Glomerular visceral epithelial cell (primary cell): ENCODE data around the gene AGBL5.
"Not testable (repeated sequence)": the region's sequence is repeated elsewhere in the genome, so short reads cannot be mapped to it uniquely, and the experiment has no call there.

Experiments
- DNase-seq: peaks from one replicate; pipeline ENCODE4 v3.0.0-alpha.2; 2016; ENCODE audit errors: extremely low spot score

AGBL5 gene

DNA sequence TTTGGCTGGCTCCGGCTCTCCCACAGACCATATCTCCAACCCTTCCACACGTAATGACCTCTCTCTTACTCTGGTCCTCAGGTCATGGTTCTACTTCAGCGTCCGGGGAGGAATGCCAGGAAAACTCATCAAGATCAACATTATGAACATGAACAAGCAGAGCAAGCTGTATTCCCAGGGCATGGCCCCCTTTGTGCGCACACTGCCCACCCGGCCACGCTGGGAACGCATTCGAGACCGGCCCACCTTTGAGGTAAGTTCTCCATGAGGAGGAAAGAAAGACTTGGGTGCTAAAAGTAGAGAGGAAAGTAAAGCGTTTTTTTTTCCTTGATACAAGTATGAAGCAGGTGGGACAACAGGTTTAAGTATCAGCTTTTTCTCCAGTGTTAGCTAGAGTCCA, 1.9 kb downstream of the AGBL5 start:
- DNase-seq, result no peak

DNA sequence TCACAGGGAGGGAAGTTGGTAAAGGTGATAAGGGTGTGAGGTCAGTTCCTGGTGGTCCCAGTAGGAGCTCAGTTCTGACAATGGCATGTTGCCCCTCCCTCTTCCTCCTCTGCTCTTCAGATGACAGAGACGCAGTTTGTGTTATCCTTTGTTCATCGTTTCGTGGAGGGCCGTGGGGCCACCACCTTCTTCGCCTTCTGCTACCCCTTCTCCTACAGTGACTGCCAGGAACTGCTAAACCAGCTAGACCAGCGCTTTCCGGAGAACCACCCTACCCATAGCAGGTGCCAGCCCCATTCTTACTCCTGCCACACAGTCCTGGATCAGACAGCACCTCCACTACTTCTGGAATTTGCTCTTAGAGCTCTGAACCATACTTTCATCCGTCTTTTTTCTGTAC, 2.3 kb downstream of the AGBL5 start:
- no peak for DNase-seq

GRCh38 chr2:27054721-27055120, 3.3 kb downstream of the AGBL5 start:
- no peak for DNase-seq

DNA sequence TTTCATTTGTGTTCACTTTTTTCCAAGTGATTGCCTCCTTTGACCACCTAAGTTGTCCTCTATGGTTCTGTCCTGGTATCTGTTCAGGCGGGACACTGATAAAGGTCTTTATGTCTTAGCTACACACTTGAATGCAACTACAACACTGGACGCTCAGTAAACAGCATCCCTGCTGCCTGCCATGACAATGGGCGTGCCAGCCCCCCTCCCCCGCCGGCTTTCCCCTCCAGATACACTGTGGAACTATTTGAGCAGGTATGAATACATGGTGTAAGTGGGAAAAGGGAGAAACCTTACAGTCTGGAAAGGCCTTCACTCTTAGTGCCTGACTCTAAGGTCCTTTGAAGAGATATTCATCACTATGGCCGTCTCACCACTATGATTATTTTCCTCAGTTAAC, 5.7 kb downstream of the AGBL5 start:
- no peak for DNase-seq

- no peak for DNase-seq
Measured at GRCh38 chr2:27058210-27058609, 6.7 kb downstream of the AGBL5 start.

- DNase-seq, result no peak
Measured at GRCh38 chr2:27059141-27059820, 7.8 kb downstream of the AGBL5 start.

DNA sequence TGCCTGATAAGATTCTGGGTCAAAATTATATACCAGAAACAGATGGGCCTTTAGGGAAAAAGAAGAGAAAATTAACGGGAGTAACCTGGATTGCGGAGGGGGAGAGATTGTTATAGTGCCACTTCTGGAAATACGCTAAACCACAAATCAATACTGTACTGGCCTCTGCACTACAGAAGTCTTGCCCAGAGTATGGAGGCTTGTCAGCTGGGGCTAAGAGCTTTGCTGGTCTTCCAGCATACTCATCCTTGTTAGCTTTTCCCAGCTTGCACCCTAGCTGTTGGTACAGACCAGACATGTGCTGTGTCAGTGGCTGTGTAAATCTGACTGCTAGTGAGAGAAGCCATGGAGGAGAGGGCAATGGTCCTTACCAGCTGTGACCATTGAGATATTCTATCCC, 8.9 kb downstream of the AGBL5 start:
- no peak for DNase-seq

- no peak for DNase-seq
Measured at GRCh38 chr2:27065128-27065527, 13.7 kb downstream of the AGBL5 start.

- DNase-seq, result no peak
Measured at GRCh38 chr2:27067385-27067784, 15.9 kb downstream of the AGBL5 start.

- no peak for DNase-seq
Measured at GRCh38 chr2:27069436-27069835, 18.0 kb downstream of the AGBL5 start.

- DNase-seq, result no peak
Measured at GRCh38 chr2:27069961-27070618, 18.6 kb downstream of the AGBL5 start.

DNA sequence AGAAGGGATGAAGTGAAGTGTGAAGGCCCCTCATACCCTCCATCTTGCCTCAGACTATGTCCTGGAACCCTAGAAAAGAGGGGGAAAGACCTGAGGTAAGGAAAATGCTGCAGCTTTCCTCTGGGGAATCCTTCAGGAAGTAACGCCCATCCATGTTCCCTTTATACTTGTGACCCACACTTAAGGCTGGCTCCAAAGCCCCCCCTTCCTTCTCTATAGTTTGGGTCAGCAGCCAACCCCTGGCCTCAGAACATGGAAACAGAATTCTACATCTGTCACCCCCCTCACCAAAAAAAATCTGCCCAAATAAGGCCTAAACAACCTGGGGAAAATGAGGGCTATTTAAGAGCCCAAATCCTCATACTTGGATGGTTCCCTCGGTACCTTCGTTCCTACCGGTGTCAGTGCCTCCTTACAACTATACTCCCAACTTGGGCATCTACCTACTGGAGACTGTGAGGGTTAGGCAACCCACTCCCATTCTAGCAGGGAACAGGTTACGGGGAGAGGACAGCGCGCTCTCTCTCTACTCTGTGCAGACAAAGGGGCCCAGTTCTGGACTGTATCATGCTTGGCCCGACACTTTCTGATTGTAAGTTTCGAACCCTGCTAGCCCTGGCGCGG, 19.3 kb downstream of the AGBL5 start:
- no peak for DNase-seq

DNA sequence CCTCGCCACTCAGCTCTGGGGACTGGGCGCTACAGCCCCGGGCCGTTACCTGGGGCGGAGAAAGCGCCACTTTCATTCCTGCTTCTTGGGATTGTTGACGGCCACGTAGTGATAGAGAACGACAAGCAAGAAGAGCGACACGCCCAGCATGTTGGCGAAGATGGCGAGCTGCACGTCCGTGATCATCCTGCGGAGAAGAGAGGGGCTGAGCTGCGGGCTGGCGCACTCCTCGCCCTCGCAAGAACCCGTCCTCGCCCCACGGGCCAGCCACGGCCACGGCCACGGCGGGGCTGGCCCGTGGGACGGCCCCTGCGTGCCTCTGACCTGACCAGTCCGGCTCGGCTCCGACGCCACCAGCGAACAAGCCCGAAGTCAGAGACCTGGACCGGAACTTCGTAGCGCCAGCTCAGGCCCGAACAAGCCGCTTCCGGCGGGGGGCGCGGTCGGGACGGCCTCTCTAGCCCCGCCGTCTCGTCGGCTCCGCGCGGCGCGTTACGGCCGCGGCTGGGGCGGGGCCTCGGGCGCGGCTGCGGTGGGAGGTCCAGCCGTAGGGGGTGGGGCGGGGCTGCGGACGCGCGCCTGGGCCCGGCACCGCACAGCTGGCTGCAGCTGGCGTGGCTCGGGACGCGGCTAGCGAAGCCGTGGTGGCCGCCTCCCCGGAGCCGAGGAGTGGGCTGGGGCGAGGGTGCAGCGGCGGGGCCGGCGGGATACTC, 20.0 kb downstream of the AGBL5 start, which contains the start of gene OST4:
OST4 (minus strand) TSS at position 378 of the 713 bp plus-strand sequence.
- peak; percentile 88 for DNase-seq

DNA sequence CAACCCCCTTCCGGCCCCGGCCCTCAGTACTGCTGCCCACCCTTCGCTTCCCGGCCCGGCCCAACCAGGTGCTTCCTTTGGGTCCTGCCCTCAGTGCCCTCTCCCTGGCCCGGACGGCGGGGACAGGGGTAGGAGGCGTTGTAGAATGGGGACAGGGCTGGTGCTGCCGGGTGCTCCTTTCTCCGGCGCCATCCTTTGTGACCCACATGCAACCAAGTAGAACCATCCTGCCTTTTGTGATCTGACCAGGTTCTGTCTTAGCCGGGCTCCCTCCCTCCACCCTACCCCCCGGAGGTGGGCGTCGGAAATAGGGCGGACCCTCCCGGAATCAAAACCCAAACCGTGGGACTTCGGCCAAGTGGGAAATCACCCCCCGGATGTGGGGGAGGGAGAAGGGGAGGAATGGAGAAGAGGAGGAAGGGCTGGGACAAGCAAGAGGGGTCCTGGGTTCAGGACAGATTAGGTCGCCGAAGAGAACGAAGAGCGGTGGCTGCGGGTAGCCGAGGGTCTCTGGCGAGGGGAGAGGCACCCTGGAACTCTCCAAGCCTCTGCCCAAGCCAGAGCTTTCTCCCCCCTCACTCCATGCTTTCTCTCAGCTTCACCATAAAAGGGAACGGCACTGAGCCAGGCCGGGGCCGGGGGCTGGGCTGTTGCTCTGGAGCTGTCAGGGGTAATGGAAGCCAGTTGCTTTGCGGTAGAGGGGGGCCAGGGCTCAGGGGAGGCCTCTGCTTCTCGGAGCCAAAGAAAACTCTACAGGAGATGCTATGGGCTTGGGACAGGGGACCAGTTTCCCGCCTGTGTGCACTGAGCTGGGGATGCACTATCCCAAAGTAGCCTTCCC, 20.7 kb downstream of the AGBL5 start:
- no peak for DNase-seq

DNA sequence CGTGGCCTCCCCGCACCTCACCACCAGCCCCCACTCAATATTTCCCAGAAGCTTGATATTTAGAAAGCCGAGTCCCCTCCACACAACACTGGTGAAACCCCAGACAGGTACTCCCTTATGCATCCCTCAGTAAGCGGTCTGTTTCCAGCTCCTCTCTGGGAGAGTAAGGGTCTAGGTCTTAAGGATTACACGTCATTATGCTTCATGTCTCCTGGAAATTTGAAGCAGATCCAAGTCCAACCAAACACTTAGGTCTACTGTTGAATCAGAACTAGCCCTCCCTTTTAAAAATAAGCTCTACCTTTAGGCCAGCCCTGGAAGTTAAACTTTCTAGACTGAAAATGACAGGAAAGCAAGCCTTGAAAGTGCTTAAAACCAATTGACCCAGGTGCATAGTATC, 21.5 kb downstream of the AGBL5 start:
- DNase-seq, result no peak

DNA sequence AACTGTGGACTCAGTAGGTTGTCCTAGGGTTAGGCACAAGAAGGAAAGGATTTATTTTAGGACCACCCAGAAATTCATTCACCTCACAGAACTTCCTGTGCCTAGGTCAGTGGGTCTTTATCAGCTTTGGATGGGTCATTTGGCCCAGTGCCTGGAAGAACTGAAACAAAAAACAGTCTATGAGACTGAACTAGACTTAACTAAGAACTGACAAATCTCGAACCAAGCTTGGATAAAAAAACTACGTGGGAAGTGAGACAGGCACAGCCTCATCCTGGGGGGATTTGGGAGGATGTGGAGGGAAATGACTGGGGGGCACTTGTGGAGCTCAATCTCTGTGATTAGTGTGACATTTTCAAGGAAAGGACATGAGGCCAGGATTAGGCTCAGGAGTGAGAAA, 22.3 kb downstream of the AGBL5 start:
- DNase-seq, result no peak

GRCh38 chr2:27074738-27075565, 23.5 kb downstream of the AGBL5 start:
- no peak for DNase-seq

DNA sequence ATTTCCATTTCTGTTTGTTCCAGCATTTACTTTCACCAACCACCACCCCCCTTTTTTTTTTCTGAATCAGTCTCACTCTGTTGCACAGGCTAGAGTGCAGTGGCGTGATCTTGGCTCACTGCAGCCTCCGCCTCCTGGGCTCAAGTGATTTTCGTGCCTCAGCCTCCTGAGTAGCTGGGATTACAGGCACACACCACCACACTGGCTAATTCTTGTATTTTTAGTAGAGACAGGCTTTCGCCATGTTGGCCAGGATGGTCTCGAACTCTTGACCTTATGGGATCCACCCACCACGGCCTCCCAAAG, 24.1 kb downstream of the AGBL5 start:
- not testable (repeated sequence) for DNase-seq

- DNase-seq, result no peak
Measured at GRCh38 chr2:27076323-27076722, 24.9 kb downstream of the AGBL5 start.

DNA sequence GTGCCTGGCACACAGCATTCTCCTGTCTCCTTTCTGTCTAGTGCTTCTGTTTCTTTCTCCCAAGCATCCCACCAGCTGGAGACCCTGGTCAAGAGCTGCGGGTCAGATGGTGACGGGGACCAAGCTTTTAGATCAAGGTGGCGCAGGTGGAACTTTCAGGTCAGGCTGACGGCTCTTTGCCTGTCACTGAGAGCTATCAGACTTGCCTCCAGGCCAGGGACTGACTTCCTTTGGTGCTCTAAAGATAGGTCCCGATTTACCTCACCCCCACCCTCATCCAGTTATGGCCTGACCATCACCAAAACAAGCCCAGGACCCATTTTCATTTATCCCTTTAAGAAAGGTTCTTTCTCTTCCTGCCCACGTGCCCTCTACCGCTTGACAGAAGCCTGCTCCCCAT, 25.8 kb downstream of the AGBL5 start:
- no peak for DNase-seq
